Tibial nerve (tissue), 4 donors: Measurements from ENCODE around the gene NUDT9. TPM values are rescaled to one million over a fixed set of nuclear protein-coding genes. Genes with fewer than 3 reads are reported as not detected.
"Not testable (repeated sequence)": the region's sequence is repeated elsewhere in the genome, so short reads cannot be mapped to it uniquely, and the experiment has no call there.

Experiments
- DNase-seq, 2 donors: peaks; one replicate each; pipeline ENCODE4 v3.0.0-alpha.2; 2019; ENCODE audit warnings: low spot score in 2 of 2
- H3K27ac ChIP-seq, 4 donors: fragments of 200-600 bp; sonication (generic) in 3 of 4; one replicate each; pipeline ENCODE4 v1.5.1; 2017 to 2019; ENCODE audit warnings: mild to moderate bottlenecking in 1 of 4
- H3K27me3 ChIP-seq, 2 donors: fragments of 200-600 bp; sonication (generic) in 1 of 2; one replicate each; pipeline versions ENCODE4 v1.5.1 to v1.6.0; 2017 to 2019
- H3K36me3 ChIP-seq, 3 donors: fragments of 200-600 bp; sonication (generic); one replicate each; pipeline ENCODE4 v1.5.1; 2018 to 2019
- H3K4me1 ChIP-seq, 4 donors: fragments of 200-600 bp; sonication (generic) in 3 of 4; one replicate each; pipeline ENCODE4 v1.5.1; 2017 to 2019
- H3K4me3 ChIP-seq, 4 donors: fragments of 200-600 bp; sonication (generic) in 3 of 4; one replicate each; pipeline ENCODE4 v1.5.1; 2017 to 2019; ENCODE audit warnings: mild to moderate bottlenecking in 1 of 4, moderate library complexity in 1 of 4
- H3K9me3 ChIP-seq, 4 donors: fragments of 200-600 bp; sonication (generic) in 3 of 4; one replicate each; pipeline ENCODE4 v1.5.1; 2017 to 2019
- EP300 ChIP-seq, 2 donors: sonication (generic); formaldehyde crosslinking; IDR thresholded peaks; one replicate each; pipeline ENCODE4 v1.6.1; 2017; ENCODE audit warnings: antibody characterized with exemption in 2 of 2, mild to moderate bottlenecking in 1 of 2
- POLR2A ChIP-seq, 2 donors: fragments of 450-650 bp; IDR thresholded peaks; one replicate each; pipeline ENCODE4 v1.6.1; 2017; ENCODE audit warnings: antibody characterized with exemption in 2 of 2, mild to moderate bottlenecking in 2 of 2, moderate library complexity in 2 of 2
- WGBS, 2 donors: methylation state at CpG; one replicate each; pipeline ENCODE4 v1.1.5; 2018; 5-methylcytosine and 5-hydroxymethylcytosine counted together
- total RNA-seq, 4 donors: library from RNA; depleted of rRNA; stranded (reverse); fragments of >200 nt; gene quantifications; one replicate each; pipeline ENCODE4 v1.1.0, GENCODE V29; 2016
- TF ChIP-seq, protein P1 (sequence below), 5 experiments: fragments of 200-600 bp in 3 of 5; fragments of 450-650 bp in 2 of 5; sonication (generic) in 3 of 5; IDR thresholded peaks; one replicate each; pipeline ENCODE4 v1.5.1; 2016 to 2019; ENCODE audit warnings: antibody characterized with exemption in 5 of 5, mild to moderate bottlenecking in 3 of 5, moderate library complexity in 2 of 5

NUDT9 gene
- total RNA-seq, 4 donors from 2014 or later, result 15.0 to 33.3 (median 24.5) TPM

DNA sequence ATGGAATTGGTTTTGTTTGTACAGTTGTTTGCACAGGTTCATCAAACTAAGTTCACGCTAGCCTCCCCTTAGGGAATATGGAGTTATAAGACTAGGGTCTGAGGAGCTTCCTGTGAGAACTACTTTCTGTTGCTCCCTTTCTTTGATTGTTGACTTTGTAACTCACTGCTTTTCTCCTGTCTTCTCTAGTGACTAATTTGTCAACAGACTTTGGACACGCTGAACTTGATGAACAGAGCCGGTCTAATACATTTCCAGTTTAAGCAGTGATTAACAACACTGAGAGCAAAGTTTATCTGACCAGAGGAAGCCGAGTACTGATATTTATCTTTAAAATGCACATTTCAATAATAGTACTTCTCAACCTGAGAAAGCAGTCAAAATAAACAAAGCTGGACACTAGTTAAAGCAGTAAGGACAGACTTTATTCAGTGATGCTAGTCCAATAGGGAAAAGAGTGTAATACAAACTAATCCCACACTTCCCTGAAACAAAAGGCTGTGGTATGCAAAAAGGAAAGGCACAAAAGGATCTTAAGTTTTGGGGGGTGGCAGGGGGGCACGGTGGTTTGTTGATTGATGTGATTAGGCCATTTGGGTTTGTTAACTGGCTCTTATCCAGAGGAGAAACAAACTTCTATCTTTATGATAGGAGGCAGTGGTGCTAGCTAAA, 2.7 kb upstream of the NUDT9 start:
- TF ChIP-seq EP300 (IDR thresholded peaks at IDR 0.05) (no peak), POLR2A (IDR thresholded peaks at IDR 0.05) (no peak)
- TF ChIP-seq, protein P1, sequence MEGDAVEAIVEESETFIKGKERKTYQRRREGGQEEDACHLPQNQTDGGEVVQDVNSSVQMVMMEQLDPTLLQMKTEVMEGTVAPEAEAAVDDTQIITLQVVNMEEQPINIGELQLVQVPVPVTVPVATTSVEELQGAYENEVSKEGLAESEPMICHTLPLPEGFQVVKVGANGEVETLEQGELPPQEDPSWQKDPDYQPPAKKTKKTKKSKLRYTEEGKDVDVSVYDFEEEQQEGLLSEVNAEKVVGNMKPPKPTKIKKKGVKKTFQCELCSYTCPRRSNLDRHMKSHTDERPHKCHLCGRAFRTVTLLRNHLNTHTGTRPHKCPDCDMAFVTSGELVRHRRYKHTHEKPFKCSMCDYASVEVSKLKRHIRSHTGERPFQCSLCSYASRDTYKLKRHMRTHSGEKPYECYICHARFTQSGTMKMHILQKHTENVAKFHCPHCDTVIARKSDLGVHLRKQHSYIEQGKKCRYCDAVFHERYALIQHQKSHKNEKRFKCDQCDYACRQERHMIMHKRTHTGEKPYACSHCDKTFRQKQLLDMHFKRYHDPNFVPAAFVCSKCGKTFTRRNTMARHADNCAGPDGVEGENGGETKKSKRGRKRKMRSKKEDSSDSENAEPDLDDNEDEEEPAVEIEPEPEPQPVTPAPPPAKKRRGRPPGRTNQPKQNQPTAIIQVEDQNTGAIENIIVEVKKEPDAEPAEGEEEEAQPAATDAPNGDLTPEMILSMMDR (IDR thresholded peaks at IDR 0.05), result no peak
- H3K4me1 ChIP-seq, result peaks cover 0 to 27% (median 9%) of the 10 kb centered on the region in 4 donors
- WGBS, 2 donors, result 32 to 39% methylated on average over 5 of the region's 5 CpGs
- H3K36me3 ChIP-seq, result no peaks in the 10 kb centered on the region
- DNase-seq, result no peak
- no peak overlapping the region for H3K27ac ChIP-seq
- no peaks in the 10 kb centered on the region for H3K9me3 ChIP-seq
- no peak overlapping the region for H3K4me3 ChIP-seq
- no peaks in the 10 kb centered on the region for H3K27me3 ChIP-seq

DNA sequence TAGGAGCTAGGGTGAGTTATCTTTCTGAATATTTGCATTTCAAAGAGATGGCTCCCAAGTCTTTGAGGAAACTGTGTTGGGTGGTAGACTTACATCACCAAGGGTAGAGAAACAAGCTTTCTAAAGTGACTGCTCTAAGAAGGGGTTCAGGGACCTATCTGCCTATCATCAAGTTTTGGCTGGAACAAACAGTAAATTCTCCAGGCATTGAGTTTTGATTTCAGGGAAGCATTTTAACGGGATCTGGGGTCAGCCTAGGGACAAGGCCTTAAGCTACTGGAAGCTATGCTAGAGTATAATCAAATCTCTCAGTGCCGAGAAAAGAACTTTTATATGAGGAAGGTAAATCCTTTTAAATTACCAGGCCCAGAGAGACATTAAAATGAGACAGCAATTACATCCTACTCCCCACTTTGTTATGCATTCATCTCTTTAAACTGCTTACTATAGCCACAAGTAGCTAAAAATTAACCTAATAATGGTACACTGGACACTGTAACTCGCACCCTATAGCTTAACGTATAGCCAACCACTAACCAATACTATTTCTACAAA, 2.0 kb upstream of the NUDT9 start:
- no peak overlapping the region for H3K27ac ChIP-seq
- H3K4me3 ChIP-seq, result no peak overlapping the region
- TF ChIP-seq POLR2A (IDR thresholded peaks at IDR 0.05), result no peak
- TF ChIP-seq, protein P1 (IDR thresholded peaks at IDR 0.05), result no peak
- TF ChIP-seq EP300 (IDR thresholded peaks at IDR 0.05), result no peak
- H3K4me1 ChIP-seq, result peaks cover 0 to 31% (median 9%) of the 10 kb centered on the region in 4 donors
- no peaks in the 10 kb centered on the region for H3K9me3 ChIP-seq
- no peaks in the 10 kb centered on the region for H3K27me3 ChIP-seq
- H3K36me3 ChIP-seq, result no peaks in the 10 kb centered on the region
- WGBS, 2 donors, result 71 to 72% methylated on average over 4 of the region's 4 CpGs
- DNase-seq, result no peak

DNA sequence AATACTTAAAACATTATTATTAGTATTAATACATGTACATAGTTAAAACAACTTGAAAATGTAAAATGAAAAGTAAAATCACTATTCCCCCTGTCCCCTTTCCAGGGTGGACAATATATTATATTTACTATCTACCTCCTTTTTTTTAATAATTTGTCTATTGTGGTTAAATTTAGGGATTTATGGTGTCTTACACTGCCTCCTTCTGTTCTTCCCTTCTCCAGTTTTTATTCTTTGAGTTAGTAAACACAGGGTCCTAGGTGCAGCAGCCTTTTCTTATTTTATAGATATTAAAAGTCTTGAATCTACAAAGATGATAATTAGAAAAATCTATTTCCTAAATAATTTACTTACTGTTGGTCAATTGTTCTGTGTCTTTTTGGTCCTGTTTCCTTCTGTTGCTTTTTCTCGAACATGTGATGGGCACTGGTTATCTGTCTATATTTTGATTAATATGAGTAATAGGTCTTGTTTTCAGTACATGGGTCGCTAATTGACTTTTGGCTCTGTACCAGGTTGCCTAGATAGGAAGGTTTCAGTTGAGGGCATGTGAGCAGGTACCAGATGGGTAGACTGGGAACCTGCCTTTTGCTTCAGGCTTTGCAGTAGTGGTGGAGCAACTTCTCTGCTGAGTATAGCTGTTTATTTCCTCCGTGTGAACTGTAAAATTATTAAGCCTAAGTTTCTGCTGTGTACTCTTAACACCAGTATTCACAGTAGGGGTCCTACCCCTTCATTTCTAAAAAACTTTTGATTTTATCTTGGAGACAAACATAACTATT, 1.1 kb downstream of the NUDT9 start:
- Histone ChIP-seq H3K27ac (peak overlapping the region; percentile 85 to 96 (median 94)), H3K36me3 (no peaks in the 10 kb centered on the region), H3K4me1 (peaks cover 0 to 51% (median 11%) of the 10 kb centered on the region in 4 donors), H3K4me3 (peak overlapping the region; percentile 71 to 92 (median 86)), H3K9me3 (no peaks in the 10 kb centered on the region), H3K27me3 (no peaks in the 10 kb centered on the region)
- TF ChIP-seq, protein P1 (IDR thresholded peaks at IDR 0.05), result no peak
- no peak for TF ChIP-seq POLR2A (IDR thresholded peaks at IDR 0.05)
- DNase-seq, result no peak
- 23 to 25% methylated on average over 3 of the region's 3 CpGs for WGBS, 2 donors

DNA sequence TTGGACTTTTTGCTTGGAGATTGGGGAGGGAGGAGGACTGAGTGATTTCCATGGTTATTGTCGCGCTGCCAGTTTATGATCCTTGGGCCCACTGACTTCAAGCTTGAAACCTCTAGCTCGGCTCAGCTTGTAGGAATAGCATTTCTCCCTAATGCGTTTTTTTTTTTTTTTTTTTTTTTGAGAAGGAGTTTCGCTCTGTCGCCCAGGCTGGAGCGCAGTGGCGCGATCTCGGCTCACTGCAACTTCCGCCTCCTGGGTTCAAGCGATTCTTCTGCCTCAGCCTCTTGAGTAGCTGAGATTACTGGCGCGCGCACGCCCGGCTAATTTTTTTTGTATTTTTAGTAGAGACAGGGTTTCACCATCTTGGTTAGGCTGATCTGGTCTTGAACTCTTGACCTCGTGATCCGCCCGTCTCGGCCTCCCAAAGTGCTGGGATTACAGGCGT, 1.7 kb downstream of the NUDT9 start:
- DNase-seq, H3K36me3 ChIP-seq, H3K9me3 ChIP-seq, H3K27me3 ChIP-seq: not testable (repeated sequence)
- 87 to 93% methylated on average over 22 of the region's 22 CpGs for WGBS, 2 donors
- peak overlapping the region in 2 of 4 donors; percentile 95 to 96 for H3K27ac ChIP-seq
- H3K4me1 ChIP-seq, result peaks cover 0 to 51% (median 11%) of the 10 kb centered on the region in 4 donors
- H3K4me3 ChIP-seq, result peak overlapping the region in 2 of 4 donors; percentile 71 to 81

DNA sequence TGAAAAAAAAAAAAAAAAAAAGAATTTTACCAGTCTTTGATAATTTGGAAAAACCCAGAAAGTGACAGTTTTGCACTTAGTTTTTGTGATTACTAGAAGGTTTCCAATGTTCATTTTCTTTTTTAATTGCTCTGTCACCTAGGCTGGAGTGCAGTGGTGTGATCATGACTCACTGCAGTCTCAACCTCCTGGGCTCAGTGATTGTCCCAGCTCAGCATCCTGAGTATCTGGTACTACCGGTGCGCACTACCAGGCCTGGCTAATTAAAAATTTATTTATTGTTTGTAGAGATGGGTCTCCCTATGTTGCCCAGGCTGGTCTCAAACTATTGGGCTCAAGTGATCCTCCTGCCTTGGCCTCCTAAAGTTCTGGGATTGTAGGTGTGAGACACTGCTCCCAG, 3.3 kb downstream of the NUDT9 start:
- no peak for TF ChIP-seq EP300 (IDR thresholded peaks at IDR 0.05)
- TF ChIP-seq POLR2A (IDR thresholded peaks at IDR 0.05), result no peak
- TF ChIP-seq, protein P1 (IDR thresholded peaks at IDR 0.05), result no peak
- 93 to 95% methylated on average over 2 of the region's 2 CpGs for WGBS, 2 donors
- DNase-seq, result no peak
- Histone ChIP-seq H3K27me3 (no peaks in the 10 kb centered on the region), H3K4me3 (no peak overlapping the region), H3K4me1 (peaks cover 0 to 51% (median 11%) of the 10 kb centered on the region in 4 donors), H3K27ac (no peak overlapping the region), H3K9me3 (no peaks in the 10 kb centered on the region), H3K36me3 (no peaks in the 10 kb centered on the region)
